Neural progenitor cell (in vitro differentiated cells): Measurements from ENCODE around the gene PRKCD. TPM values are rescaled to one million over a fixed set of nuclear protein-coding genes. Genes with fewer than 3 reads are reported as not detected.

Experiments
- DNase-seq: peaks from one replicate; pipeline ENCODE4 v3.0.0-alpha.2; 2016; ENCODE audit warnings: low spot score
- H2AFZ ChIP-seq: fragments of 200-600 bp; sonication (generic); replicated peaks from 2 replicates; pipeline ENCODE4 v1.6.1; 2016; ENCODE audit warnings: antibody characterized with exemption
- H3F3A ChIP-seq: fragments of 200-600 bp; sonication (generic); 2 replicates; pipeline ENCODE4 v1.6.1; 2016; ENCODE audit warnings: antibody characterized with exemption, low read depth
- H3K27ac ChIP-seq: fragments of 200-600 bp; sonication (generic); 2 replicates; pipeline ENCODE4 v1.5.1; 2016; ENCODE audit warnings: mild to moderate bottlenecking
- H3K27me3 ChIP-seq: fragments of 200-600 bp; sonication (generic); 2 replicates; pipeline ENCODE4 v1.6.1; 2016; ENCODE audit warnings: mild to moderate bottlenecking, moderate library complexity
- H3K36me3 ChIP-seq: fragments of 200-600 bp; sonication (generic); 2 replicates; pipeline ENCODE4 v1.5.1; 2016
- H3K4me1 ChIP-seq: fragments of 200-600 bp; sonication (generic); 2 replicates; pipeline ENCODE4 v1.6.1; 2016; ENCODE audit warnings: mixed run types
- H3K4me2 ChIP-seq: fragments of 200-600 bp; sonication (generic); 2 replicates; pipeline ENCODE4 v1.6.1; 2016
- H3K4me3 ChIP-seq: fragments of 200-600 bp; sonication (generic); 2 replicates; pipeline ENCODE4 v1.5.1; 2016
- H3K79me2 ChIP-seq: fragments of 200-600 bp; sonication (generic); 2 replicates; pipeline ENCODE4 v1.6.1; 2016; ENCODE audit warnings: low read depth
- H3K9ac ChIP-seq: fragments of 200-600 bp; sonication (generic); 2 replicates; pipeline ENCODE4 v1.6.1; 2016
- H3K9me3 ChIP-seq: fragments of 200-600 bp; sonication (generic); 2 replicates; pipeline ENCODE4 v1.5.1; 2016; ENCODE audit warnings: low read depth
- H4K20me1 ChIP-seq: fragments of 200-600 bp; sonication (generic); 2 replicates; pipeline ENCODE4 v1.6.1; 2016; ENCODE audit warnings: low read depth
- H3K27ac Mint-ChIP-seq: 3 replicates; pipeline ENCODE4 v1.8.0; 2021; ENCODE audit warnings: mixed read lengths
- H3K27me3 Mint-ChIP-seq: 2 replicates; pipeline ENCODE4 v1.8.0; 2022; ENCODE audit warnings: low read depth, mild to moderate bottlenecking, inconsistent platforms, moderate library complexity, mixed read lengths; ENCODE audit not compliant: insufficient read depth
- H3K36me3 Mint-ChIP-seq: 3 replicates; pipeline ENCODE4 v1.8.0; 2021; ENCODE audit warnings: mixed read lengths
- H3K4me1 Mint-ChIP-seq: 3 replicates; pipeline ENCODE4 v1.8.0; 2021; ENCODE audit warnings: mixed read lengths
- H3K4me3 Mint-ChIP-seq: 3 replicates; pipeline ENCODE4 v1.8.0; 2021; ENCODE audit warnings: mild to moderate bottlenecking, moderate library complexity, mixed read lengths
- H3K9me3 Mint-ChIP-seq: 3 replicates; pipeline ENCODE4 v1.8.0; 2020; ENCODE audit warnings: mixed read lengths
- CTCF ChIP-seq: fragments of 200-600 bp; sonication (generic); IDR thresholded peaks from 2 replicates; pipeline ENCODE4 v1.5.1; 2017; ENCODE audit warnings: antibody characterized with exemption, mild to moderate bottlenecking
- EZH2 ChIP-seq: fragments of 200-600 bp; sonication (generic); IDR thresholded peaks from 2 replicates; pipeline ENCODE4 v1.6.1; 2017; ENCODE audit warnings: antibody characterized with exemption, mild to moderate bottlenecking, moderate library complexity
- EZH2phosphoT487 ChIP-seq: fragments of 200-600 bp; sonication (generic); IDR thresholded peaks from 2 replicates; pipeline ENCODE4 v1.6.1; 2017; ENCODE audit warnings: antibody characterized with exemption
- total RNA-seq: library from RNA; depleted of rRNA; stranded (reverse); fragments of >200 nt; gene quantifications from 2 replicates; pipeline ENCODE4 v1.2.3, GENCODE V29; 2015; ENCODE audit warnings: low replicate concordance

The PRKCD gene
- total RNA-seq, 1 donor from 2014 or later: 8.9 TPM

- Histone ChIP-seq H3K4me2 (no peak overlapping the region), H3K4me3 (no peak overlapping the region), H3K9me3 (no peaks in the 10 kb centered on the region), H3K4me1 (no peaks in the 10 kb centered on the region), H3F3A (peaks cover 10% of the 10 kb centered on the region), H2AFZ (no peak overlapping the region), H3K27ac (no peak overlapping the region), H3K27me3 (no peaks in the 10 kb centered on the region), H3K9ac (no peak overlapping the region), H3K36me3 (peaks cover 9% of the 10 kb centered on the region), H3K79me2 (no peaks in the 10 kb centered on the region), H4K20me1 (no peaks in the 10 kb centered on the region)
- DNase-seq: peak; percentile 87
- Mint-ChIP-seq H3K36me3 (peaks cover 10% of the 10 kb centered on the region), H3K4me1 (peaks cover 2% of the 10 kb centered on the region), H3K9me3 (no peaks in the 10 kb centered on the region), H3K27me3 (no peaks in the 10 kb centered on the region), H3K4me3 (no peak overlapping the region), H3K27ac (no peak overlapping the region)
- peak; percentile 92 for TF ChIP-seq CTCF
- TF ChIP-seq EZH2phosphoT487: no peak
- TF ChIP-seq EZH2: no peak
Measured at GRCh38 chr3:53114011-53114400, 47.0 kb upstream of the PRKCD start.

- Histone ChIP-seq H3K9ac (no peak overlapping the region), H3F3A (peaks cover 10% of the 10 kb centered on the region), H3K79me2 (no peaks in the 10 kb centered on the region), H3K4me2 (no peak overlapping the region), H4K20me1 (no peaks in the 10 kb centered on the region), H3K9me3 (no peaks in the 10 kb centered on the region), H3K4me3 (no peak overlapping the region), H2AFZ (no peak overlapping the region), H3K4me1 (no peaks in the 10 kb centered on the region), H3K27ac (no peak overlapping the region), H3K27me3 (no peaks in the 10 kb centered on the region), H3K36me3 (peaks cover 9% of the 10 kb centered on the region)
- H3K4me1 Mint-ChIP-seq: no peaks in the 10 kb centered on the region
- H3K4me3 Mint-ChIP-seq: no peak overlapping the region
- H3K9me3 Mint-ChIP-seq: no peaks in the 10 kb centered on the region
- no peak overlapping the region for H3K27ac Mint-ChIP-seq
- TF ChIP-seq CTCF (no peak), EZH2phosphoT487 (no peak), EZH2 (no peak)
- peaks cover 6% of the 10 kb centered on the region for H3K36me3 Mint-ChIP-seq
- no peaks in the 10 kb centered on the region for H3K27me3 Mint-ChIP-seq
- no peak for DNase-seq
Measured at GRCh38 chr3:53114412-53115074, 46.5 kb upstream of the PRKCD start.

- H3K9me3 Mint-ChIP-seq: no peaks in the 10 kb centered on the region
- no peak overlapping the region for H3K4me2 ChIP-seq
- H3K36me3 ChIP-seq: no peaks in the 10 kb centered on the region
- no peaks in the 10 kb centered on the region for H3K4me1 ChIP-seq
- H3K79me2 ChIP-seq: no peaks in the 10 kb centered on the region
- H3K9me3 ChIP-seq: no peaks in the 10 kb centered on the region
- H2AFZ ChIP-seq: no peak overlapping the region
- H3K27me3 Mint-ChIP-seq: no peaks in the 10 kb centered on the region
- no peak overlapping the region for H3K27ac Mint-ChIP-seq
- H4K20me1 ChIP-seq: no peaks in the 10 kb centered on the region
- no peaks in the 10 kb centered on the region for H3K27me3 ChIP-seq
- H3K4me3 Mint-ChIP-seq: no peak overlapping the region
- H3K36me3 Mint-ChIP-seq: peaks cover 5% of the 10 kb centered on the region
- no peaks in the 10 kb centered on the region for H3K4me1 Mint-ChIP-seq
- H3K27ac ChIP-seq: no peak overlapping the region
- DNase-seq: no peak
- H3F3A ChIP-seq: peaks cover 10% of the 10 kb centered on the region
- TF ChIP-seq EZH2phosphoT487 (no peak), CTCF (no peak), EZH2 (no peak)
- H3K9ac ChIP-seq: no peak overlapping the region
- no peak overlapping the region for H3K4me3 ChIP-seq
Measured at GRCh38 chr3:53116956-53117355, 44.1 kb upstream of the PRKCD start.
